GM21381 (cell line): ENCODE data around the gene SRRT.

Experiments
- ATAC-seq: cut with Tn5 transposase; IDR thresholded peaks from one replicate; pipeline ENCODE4 v1.9.1; 2021; ENCODE audit warnings: mild to moderate bottlenecking, moderate library complexity; ENCODE audit not compliant: unreplicated experiment

SRRT gene

DNA sequence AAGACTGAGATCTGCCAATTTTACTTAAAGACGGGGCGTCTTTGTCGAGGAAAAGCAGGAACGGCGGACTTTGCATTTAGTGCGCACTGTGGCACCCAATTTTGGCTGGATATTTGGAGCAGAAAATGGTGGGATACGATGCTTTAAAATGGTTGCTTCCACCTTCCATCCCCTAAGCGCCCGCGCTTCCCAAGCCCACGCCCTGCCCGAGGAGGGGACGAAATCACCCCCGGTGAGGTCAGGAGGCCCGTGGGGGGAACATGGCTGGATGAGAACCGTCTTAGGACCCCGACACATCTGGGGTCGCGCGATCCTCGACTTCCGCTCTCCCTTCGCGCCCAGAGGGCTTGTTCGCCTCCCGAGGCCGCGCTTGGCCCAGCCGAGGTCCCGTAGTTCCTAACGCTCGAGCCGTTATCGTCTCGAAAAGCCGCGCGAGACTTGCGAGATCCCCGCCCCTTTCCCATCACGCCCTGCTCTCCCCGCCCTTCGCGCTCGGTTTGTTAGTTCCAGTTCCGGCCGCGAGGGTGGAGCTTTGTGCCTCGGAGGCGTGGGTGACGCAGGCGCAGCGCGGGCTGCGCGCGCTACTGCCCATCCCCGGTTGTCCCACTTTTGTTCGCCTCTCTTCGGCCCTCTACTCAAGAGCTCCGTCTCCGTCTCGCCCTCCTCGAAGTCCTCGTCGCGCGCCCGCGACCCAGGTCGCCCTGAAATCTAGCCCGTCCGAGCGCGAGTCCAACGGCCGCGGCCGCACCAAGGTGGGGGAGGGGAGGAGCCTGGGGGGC is at the start of gene SRRT:
SRRT (plus strand) TSS at position 527 of the 779 bp plus-strand sequence. CDS start 488 bp downstream, outside the sequence.
- ATAC-seq = peak; percentile 88

DNA sequence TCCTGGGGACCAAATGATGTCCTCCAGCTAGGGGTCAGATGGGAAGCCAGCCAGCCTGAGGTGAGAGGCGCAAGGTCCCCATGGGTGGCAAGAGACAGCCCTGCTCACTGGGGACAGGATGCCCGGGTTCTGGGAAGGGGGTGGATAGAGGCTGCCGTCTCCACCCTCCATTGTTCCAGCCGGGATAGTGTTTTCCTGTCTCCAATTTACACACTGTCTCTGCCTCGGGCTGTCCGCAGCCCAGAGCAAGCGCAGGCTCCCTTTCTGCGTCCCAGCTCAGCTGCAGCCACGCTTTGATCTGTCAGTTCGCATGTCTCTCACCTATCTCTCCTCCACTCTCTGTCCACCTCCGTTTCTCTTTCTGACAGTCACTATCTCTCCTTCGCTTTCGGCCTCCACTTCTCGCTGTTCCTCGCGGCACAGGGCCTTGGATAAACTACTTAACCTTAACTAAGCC is 49.7 kb upstream of the SRRT start:
- ATAC-seq = no peak

GRCh38 chr7:100825751-100826513 is 49.0 kb upstream of the SRRT start:
- no peak for ATAC-seq

DNA sequence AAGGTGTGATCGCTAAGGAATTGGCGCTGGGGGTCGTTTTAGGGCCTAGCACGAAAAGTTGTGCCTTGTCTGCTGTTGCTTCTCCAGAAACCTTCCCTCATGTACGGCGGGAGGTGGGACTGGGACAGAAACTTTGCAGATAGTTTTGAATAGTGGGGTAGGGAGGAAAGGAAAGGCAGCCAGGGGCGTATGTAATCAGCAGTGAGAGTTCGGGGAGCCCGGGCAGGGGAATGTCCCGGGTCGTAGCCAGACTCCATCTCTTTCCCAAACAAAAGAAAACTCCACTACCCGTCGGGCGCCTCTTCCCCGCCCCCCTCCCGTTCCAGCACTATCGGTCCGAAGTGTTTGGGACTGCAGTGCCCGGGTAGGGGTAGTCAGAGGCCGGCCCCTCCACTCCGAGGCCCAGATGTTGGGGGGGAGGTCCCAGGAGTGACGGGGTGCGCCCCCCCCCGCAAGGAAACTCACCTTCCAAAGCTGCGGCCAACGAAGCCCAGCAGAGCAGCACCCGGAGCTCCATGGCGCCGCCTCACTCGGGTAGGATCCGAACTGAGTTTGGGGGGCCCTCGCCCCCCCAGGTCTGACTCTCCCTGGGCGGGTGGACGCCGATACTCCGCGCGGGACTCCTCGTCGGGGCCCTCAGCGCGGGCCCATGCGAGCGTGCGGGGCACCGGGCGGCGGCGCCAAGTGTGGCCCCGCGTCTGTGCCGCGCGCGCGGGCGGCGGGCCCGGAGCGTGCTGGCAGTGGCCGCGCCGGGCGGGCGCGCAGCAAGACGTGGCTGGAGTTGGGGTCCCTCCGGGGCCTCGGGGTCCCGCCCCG is 48.2 kb upstream of the SRRT start:
- ATAC-seq = no peak

GRCh38 chr7:100827330-100828226 is 47.3 kb upstream of the SRRT start, which contains the start of gene EPHB4:
Gene EPHB4 (minus strand): TSS chr7:100827523. CDS start chr7:100827030, 493 bp downstream.
- no peak for ATAC-seq

DNA sequence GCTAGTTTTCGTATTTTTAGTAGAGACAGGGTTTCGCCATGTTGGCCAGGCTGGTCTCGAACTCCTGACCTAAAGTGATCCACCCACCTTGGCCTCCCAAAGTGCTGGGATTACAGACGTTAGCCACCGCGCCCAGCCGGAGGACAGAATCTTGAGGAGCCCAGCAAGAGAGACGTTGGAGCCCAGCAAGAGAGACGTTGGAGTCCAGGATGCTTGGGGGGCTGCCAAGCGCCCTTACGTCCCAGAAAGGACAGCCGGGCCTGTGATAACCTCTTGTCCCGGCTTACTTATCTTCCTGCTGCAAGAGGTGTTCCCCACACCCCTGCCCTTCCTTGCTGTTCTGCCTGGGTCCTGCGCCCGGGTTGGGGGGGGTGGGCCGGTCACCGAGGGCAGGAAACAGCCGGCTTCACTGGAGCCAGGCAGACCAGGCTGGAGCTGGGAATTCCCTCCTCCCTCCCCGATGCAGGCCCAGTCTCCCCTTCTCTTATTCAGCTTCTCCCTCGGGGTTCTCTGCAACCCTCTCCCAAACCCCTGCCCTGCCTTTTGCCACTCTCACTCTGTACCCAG is 45.7 kb upstream of the SRRT start:
- ATAC-seq = no peak

- no peak for ATAC-seq
Measured at GRCh38 chr7:100830396-100830795, 44.5 kb upstream of the SRRT start.

DNA sequence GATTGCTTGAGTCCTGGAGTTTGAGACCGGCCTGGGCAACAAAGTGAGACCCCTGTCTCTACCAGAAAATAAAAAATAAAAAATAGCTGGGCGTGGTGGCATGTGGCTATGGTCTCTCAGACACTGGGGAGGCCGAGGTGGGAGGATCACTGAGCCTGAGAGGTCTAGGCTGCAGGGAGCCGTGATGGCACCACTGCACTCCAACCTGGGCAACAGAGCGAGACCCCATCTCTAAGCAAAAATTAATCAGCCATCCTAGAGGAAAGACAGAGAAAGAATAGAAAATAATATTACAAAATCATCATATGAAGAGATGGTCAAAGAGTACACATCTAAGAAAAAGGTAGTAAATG is 42.6 kb upstream of the SRRT start:
- no peak for ATAC-seq

DNA sequence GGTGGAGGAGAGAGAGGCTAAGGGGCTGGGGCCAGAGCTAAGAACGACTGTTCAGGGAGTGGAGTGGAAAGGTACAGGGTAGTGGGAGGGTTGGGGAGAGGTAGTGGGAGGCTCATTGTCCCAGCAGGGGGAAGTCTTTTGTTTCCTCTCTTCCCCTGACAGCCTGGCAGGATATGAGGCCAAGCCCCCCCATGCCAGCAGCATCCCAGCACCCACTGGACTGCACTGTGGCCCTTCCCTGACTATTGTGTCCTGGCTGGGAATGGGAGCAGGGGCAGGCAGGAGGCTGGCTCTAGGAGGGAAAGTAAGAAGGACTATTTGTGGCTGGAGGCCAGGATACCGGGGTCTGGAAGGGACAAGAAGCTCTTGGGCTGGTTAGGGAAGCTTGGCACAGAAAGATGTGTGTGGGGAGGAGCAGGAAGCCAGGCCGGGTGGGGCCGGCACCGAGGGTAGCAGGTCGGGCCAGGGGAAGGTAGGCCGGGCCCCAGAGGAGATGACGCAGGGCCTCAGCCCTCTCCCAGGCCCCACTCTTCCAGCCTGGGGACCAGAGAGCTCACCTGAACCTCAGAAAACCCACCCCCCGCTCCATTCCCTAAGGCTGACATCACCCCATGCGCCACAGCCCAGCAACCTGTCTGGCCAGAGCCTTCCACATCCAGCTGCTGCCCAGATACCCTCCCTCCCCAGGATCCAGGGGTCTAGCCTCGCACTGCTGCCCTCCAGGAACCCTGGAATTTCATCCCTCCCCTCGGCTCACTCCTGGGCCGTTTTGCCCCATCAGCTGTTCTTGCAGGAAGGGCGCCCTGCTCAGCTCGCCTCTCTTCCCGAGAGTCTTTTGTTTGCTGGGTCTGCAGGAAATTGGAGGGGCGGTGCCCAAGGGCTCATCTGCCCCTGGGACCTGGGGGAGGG is 38.7 kb upstream of the SRRT start:
- ATAC-seq = no peak

DNA sequence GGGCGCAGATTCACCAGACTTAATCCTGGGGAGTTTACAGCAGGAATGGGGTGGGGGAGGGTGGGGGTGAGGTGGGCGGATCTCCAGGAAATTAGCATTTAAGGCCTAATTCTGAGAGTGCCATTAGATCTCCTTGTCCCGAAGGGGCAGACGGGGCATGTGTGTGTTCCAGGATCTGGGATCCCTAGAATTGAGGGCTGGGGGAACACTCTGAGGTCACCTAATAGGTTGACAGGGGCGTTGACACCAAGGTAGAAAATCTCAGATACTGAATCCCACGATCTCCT is 38.1 kb upstream of the SRRT start:
- ATAC-seq = no peak

DNA sequence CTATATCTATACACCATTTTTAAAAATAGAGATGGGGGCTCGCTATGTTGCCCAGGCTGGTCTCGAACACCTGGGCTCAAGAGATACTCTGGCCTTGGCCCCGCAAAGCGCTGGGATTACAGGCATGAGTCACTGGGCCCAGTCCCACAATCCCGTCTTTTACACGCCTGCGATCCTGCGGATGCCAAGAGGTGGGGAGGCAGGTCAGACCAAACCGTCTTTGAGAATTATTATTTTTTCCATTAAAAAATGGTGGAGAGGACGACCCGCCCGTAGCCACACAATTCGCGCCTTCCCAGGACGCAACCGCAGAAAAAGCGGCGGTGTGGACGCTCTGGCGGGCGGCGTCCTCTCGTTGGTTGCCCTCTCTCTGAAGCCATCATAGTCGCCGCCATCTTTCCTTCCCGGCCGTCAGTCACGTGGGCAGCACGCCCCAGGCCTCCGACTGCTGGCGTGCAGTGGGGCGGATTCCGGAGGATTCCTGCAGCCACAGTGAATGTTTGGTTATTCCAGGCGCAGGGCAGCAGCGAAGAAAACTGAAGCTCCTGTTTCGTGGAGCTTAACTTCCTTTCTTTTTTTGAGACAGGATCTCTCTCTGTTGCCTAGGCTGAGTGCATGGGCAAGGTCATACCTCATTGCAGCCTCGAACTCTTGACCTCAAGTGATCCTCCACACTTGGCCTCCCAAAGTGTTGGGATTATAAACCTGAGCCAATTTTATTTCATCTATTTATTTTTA is 37.6 kb upstream of the SRRT start:
- ATAC-seq = peak; percentile 90

DNA sequence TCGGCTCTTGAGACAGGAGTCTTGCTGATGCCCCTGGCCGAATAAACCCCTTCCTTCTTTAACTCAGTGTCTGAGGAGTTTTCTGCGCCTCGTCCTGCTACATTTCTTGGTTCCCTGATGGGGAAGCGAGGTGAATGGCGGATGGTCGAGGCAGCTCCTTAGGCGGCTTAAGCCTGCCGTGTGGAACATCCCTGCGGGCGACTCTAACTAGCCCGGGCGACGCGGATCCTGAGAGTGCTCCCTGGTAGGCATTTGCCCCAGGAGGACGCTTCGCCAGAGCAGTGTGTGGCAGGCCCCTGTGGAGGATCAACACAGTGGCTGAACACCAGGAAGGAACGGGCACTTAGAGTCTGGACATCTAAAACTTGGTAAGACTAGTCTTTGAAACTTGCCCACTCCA is 35.5 kb upstream of the SRRT start:
- no peak for ATAC-seq

DNA sequence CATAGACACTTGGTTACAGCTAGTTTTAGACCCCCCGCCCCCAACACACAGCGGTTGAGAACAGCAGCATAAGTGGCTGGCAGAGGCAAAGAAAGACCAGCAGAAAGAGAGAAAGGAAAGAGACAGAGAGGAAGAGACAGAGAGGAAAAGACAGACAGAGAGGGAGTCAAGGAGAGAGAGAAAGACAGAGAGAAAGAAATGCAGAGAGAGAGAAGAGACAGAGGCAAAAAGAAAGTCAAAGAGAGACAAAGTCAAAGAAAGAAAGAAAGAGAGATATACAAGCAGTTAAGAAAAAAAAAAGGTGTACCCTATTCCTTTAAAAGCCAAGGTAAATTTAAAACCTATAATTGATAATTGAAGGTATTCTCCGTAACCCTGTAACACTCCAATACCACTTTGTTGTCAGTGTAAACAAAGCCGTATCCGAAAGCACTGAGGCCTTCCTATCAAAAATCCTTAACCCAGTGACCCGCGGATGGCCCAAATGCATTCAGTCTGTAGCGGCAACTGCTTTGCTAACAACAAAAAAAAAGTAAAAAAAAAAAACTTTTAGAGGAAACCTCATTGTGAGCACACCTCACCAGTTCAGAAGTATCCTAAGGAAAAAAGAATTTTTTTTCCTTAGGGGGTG is 34.3 kb upstream of the SRRT start:
- no peak for ATAC-seq

- no peak for ATAC-seq
Measured at GRCh38 chr7:100847360-100847759, 27.5 kb upstream of the SRRT start.

DNA sequence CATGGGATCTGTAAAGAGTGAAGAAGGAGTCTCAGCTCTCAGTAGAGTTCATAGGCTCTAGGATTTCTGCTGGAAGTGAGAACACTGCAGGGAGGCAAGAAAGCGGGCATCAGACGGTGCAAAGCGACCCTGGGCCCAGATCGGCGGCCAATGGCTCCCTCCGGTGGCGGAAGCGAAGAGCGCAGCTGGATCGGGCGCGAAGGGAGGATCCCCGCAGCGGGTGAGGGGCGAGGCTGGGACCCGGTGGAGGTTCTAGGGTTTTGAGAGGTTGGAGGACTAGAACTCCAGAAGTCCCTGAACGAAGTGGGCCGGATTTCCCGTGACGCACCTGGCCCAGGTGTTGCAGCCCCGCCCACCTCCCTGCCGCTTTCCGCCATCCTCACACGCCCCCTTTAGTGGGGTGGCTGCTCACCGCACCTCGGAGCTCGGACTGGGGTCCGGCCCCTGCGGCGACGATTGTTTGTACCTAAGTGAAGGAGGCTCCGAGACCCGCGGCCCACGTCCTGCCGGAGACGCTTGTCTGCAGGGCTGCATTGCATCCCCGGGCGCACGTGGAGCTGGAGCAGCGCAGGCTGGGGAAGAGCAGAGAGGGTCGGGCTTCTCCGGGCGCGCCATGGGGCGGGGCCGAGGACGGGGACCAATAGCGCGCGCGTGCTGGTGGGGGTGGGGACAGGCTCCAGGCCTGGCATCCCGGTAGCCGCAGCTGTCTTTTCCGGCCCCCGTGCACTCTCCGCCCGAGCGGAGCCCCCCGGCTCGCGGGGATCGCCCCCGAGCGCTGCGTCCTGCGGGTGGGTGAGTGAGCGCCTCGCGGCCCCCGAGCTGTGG is 22.6 kb upstream of the SRRT start, which contains the start of gene SLC12A9:
SLC12A9 (plus strand) TSS at position 666 of the 825 bp plus-strand sequence. CDS start 1,485 bp downstream, outside the sequence.
- ATAC-seq = peak; percentile 91

- no peak for ATAC-seq
Measured at GRCh38 chr7:100854146-100854895, 20.6 kb upstream of the SRRT start.
